ENCODE results near the gene GPNMB.
A peak's percentile ranks its signal among the peaks of the same experiment; 100 is the strongest.

Gene GPNMB

DNA sequence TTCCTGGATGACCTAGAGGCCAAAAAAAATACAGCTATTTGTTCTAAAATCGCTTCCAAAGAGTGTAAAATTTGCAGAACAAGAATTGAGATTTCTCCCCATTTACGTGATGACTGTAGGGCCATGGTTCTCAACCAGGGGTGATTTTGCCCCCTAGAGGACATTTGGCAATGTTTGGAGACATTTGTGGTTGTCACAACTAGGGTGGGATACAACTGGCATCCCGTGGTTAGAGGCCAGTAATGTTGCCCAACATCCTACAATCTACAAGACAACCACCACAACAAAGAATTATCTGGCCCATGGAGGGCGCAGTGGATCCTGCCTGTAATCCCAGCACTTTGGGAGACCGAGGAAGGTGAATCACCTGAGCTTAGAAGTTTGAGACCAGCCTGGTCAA lies 29.8 kb downstream of the GPNMB start:
- peak; percentile 20 for DNase-seq

DNA sequence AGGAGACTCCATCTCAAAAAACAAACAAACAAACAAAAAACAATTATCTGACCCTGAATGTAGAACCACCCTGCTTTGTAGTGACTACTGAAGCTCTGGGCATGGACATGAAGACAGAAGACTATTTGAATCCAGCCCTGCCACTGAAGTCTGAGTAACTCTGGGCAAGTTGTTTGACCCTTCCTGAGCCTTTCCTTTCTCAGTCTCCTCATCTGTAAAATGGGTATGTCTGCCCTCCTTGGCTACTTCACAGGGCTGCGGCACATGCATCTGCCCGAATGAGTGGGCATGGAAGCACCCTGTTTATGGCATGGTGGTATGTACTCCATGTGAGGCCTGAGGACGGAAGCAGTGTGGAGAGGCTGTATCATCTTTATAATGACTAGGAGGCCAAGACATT lies 30.4 kb downstream of the GPNMB start:
- no peak for DNase-seq

DNA sequence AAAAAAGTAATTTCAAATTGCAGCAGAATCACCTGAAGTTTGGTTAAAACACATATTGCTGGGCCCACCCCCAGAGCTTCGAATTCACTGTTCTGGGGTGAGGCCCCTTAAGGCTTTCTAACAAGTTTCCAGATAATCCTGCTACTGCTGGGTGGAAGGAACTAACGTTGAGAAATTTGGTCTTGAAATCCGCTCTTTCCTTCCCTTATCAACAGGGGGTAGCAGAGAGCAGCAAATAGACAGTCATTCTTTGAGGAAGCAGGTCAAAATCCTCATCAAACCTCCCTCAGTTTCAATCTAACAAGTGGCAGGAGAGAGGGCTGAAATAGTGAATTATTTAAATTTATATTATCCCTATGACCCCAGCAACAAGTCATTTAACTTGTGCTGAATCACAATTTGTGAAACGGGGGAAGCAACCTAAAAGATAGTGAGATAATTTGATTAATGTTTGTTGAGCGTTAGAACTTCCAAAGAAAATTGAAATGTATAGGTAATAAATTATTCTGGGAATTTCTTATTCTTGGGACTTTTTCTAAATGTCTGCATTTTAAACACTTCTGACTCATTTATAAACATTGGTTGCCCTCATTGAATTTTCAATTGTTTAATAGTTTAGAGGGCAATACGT lies 30.9 kb downstream of the GPNMB start:
- DNase-seq = peak; percentile 75

DNA sequence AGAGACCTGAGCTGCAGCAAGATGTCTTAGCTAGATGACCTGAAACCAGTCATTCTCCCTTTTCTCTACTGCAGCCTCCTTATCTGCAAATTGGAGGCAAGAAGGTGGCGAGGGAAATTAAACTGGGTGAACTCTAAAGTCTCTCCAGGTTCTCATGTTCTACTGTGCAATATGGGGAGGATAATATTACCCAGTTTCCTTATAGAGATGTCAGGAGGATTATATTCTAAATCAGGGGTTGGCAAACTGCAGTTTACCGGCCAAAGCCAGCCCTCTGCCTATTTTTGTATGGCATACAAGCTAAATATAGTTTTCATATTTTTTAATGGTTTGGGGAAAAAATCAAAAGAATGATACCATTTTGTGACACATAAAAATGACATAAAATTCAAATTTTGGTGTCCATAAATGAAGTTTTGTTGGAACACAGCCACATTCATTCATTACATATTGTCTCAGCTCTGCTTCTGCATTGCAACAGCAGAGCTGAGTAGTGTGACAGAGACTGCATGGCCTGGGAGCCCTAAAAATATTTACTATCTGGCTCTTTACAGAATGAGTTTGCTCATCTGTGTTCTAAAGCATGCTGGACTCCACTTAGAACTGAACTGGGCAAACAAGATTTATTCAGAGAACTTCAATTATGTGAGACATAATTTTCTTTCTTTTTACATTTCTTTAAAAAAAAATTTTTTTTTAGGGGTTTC lies 33.4 kb downstream of the GPNMB start:
- DNase-seq = no peak

DNA sequence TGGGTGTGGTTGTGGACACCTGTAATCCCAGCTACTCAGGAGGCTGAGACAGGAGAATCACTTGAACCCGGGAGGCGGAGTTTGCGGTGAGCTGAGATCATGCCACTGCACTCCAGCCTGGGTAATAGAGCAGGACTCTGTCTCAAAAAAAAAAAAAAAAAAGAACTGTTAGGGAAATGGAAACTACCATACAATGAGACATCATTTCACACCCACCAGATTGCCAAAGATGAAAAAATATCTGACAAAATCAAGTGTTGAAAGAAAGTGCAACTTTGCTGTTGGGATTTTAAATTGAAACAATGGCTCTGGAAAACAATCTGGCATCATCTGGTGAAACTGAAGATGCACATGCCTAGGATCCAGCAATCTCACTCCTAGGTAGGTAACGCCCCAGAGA lies 36.5 kb downstream of the GPNMB start:
- DNase-seq = peak; percentile 79

DNA sequence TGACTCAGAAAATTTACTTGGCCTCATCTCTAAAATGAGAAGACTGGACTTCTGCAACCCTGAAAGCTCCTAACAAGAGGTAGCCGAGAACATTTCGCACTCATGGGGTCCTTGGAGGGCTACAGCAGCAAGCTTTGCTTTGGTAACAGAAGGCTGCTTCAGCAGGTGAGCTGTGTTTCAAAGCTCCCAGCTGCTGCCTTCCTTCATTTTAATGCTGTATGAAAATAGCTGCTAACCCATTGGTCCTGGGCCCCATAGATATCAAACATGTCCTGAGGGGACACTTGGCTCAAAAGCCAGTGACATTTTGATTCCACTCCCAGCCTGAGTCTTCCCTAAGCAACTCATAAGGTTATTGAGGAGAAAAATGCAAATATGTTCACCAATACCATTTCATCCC lies 38.3 kb downstream of the GPNMB start:
- no peak for DNase-seq

DNA sequence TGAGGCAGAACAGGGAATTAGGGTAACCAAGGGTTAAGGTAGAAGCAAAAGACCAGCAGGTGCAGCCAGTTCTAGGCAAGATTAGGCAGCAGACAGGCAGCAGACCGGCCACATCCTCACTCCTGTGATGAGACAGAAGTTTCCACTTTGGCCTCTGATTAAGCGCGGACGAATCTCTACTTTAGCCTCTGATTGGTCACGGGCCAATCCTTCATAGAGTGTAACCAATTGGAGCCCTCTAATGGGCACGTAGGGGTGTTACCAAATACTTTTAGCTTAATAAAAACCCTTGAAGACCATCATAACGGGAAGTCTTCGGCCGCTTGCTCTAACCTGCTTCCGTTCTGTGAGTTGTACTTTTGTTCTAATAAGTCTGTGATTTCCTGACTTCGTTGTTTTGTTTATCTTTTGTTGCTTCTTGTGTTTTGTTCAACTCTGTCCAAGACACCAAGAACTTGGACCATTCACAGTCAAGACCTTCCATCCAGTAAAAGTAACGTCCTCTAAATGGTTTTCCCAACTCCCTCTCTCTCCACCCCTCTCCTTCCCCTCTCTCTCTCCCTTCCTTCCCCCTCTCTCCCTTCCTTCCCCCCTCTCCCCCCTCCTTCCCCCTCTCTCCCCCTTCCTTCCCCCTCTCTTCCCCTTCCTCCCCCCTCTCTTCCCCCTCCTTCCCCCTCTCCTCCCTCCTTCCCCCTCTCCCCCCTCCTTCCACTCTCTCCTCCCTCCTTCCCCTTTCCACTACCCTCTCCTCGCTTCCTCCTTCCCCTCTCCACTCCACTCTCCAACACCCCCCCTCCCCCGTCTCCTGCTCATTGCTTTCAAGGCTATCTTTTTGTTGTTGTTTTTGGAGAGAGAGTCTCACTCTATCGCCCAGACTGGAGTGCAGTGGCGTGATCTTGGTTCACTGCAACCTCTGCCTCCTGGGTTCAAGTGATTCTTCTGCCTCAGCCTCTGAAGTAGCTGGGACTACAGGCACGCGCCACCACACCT lies 39.4 kb downstream of the GPNMB start:
- peak; percentile 25 for DNase-seq

DNA sequence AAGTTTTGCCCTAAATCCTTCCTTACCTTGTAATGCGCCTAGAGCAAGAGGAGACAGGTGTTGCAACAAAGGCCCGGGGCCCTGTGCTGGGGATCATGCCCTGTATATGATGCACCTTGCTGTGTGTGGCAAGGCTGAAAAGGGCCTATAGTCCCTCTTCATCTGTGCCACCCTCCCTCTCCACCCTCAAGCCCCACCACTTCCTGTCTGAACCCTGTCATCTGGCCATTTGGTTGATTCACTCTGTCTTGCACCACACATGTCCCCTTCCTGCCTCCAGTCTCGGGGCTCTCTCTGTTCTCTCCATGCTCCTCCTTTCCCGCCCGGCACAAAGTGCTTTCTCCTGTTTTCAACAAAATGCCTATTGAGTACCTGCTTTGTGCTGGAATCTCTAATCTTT lies 41.0 kb downstream of the GPNMB start:
- DNase-seq = peak; percentile 46

DNA sequence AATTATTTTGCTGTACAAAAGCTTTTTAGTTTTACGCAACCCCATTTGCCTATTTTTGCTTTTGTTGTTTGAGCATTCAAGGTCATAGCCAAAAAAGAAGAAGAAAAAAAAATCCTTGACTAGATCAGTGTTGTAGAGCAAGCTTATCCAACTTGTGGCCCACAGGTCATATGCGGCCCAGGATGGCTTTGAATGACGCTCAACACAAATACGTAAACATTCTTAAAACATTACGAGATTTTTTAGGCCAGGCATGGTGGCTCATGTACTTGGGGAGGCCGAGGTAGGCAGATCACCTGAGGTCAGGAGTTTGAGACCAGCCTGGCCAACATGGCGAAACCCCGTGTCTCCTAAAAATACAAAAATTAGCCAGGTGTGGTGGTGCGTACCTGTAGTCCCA lies 44.4 kb downstream of the GPNMB start:
- no peak for DNase-seq

DNA sequence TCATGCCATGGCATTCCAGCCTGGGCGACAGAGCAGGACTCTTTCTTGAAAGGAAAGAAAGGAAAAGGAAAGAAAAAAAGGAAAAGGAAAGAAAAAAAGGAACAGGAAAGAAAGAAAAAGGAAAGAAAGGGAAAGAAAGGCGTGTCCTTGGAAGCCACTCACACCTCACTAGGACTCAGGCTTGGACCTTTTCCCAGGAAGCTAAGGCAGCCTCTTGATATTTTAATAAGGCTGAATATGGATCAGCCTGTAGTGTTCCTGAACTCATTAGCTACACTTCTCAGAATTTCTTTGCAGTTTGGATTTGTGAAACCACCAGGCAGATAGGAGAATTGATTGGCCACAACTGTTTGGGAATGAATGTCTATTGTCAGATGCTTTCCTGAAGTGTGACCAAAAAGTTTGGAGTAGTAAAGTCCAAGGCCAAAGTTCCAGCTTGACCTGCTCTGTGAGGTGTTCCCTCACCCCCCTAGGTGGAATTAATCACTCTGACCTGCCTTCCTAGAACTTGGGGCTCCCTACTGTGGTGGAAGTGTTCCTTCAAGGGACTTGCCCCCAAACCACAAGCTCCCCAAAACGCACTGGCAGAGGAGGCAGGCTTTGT lies 45.5 kb downstream of the GPNMB start:
- DNase-seq = no peak

DNA sequence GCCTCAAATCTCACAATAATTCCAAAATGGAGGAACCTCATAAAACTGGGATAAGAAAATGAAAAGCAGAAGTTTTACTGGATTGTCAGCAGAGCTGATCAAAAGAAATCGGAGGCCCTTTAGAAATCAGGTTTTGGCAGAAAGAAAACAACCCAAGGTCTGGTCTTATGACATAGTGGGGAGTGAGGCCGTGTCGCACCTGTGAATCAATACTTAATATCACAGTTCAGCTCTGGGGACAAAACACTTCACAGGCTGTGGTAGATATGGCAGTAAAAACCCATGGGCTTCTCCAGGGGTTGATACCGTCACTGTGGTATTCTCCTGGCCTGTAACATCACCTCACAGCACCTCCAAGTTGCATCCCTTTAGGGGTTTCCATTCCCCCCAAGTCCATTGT lies 46.0 kb downstream of the GPNMB start:
- DNase-seq = no peak

DNA sequence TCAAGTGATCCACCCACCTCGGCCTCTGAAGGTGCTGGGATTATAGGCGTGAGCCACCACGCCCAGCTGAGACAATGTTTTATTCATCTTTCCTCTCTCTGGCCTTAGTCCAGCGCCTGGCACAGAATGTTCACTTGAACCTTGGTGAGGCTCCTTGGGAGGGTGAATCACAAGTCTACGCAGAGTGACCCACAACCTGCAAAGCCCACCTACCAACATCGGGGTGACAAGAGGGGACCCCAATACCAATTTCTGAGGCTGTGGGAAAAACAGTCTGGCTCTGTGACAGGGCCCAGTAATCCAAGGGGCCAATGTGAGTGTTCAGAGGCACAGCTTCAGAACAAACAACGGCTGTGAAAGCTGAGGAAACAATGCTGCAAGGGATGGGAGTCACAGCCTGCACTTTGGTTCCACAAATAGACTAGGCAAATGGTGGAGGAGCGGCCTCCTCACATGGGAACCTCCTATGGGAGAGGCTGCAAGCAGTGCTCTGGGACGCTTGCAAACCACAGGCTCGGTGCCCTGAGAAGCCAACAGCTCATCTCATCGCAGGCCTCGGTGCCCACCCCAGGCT lies 47.0 kb downstream of the GPNMB start:
- no peak for DNase-seq

DNA sequence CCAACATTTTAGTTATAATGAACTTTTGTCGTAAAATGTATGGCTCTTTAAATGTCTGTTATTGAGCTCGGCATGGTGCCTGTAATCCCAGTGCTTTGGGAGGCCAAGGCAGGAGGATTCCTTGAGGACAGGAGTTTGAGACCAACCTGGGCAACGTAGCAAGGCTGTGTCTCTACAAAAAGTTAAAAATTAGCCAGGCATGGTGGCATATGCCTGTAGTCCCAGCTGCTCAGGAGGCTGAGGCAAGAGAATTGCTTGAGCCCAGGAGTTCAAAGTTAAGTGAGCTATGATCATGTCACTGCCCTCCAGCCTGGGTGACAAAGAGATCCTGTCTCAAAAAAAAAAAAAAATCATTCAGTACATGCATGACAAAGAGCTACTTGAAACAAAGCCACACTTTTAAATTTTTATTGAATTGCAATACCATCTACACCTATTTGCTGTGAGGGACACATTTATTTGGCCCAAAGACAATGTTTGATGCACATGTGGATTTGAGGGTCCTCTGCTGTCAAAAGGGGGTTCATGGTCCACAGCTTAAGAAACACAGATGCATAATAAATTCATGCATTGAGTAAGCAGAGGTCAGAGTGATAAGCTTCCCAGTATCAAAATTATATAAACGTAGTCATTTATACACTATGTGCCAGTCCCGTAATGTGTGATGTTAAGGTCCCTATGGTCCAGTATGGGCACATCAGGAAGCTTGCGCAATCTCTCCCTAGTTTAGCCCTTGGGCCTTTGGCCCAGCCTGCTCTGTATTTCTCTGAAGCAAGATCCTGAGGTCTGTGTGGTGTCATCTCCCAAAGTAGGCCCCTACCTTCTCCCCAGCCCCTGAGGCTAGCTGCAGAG lies 48.2 kb downstream of the GPNMB start:
- no peak for DNase-seq

DNA sequence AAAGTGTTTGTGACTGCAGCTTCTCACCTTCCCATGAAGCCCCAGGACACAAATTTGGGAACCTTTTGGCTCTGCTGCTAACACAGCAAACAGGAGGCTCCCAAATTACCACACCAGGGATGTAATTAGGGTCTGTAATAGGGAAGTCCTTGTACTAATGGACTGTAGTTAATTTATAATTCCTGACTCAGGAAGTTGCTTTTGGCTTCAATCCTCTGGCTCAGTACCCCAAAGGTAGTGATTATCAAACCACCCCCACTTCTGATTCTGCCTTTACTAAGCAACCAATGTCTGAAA lies 48.8 kb downstream of the GPNMB start:
- no peak for DNase-seq

DNA sequence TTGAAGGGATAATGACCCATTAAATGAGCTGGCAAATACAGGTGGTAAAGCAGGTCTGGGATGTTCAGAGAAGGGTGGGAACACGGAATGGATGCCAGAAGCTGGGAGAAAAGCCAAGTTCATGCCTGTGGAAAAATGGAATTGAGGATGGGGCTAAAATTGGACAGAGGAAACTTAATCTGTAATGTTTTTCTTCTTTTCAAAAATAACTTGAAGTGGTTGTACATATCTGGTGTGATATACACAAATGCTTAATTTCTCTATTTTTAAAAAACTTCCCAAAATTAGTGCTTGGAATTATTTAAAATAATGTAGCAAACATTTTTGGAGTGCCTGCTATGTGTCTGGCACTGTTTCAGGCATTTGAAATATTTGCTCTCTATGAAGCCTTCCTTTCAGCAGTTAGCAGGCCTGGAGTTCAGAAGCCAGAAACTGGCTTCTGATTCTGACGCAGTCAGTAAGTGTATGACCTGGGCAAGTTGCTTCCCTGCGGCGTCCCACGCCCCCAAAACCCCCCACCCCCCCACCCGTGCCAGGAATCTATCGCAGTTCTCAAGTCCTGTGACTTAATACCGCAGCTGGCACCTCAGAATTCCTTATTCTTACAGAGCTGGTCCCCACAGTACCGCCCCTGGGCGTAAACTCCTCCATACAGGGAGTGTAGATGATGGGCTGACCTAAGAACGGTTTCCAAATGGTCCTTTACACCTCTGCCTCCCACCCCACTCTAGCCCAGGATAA lies 51.7 kb downstream of the GPNMB start:
- no peak for DNase-seq

DNA sequence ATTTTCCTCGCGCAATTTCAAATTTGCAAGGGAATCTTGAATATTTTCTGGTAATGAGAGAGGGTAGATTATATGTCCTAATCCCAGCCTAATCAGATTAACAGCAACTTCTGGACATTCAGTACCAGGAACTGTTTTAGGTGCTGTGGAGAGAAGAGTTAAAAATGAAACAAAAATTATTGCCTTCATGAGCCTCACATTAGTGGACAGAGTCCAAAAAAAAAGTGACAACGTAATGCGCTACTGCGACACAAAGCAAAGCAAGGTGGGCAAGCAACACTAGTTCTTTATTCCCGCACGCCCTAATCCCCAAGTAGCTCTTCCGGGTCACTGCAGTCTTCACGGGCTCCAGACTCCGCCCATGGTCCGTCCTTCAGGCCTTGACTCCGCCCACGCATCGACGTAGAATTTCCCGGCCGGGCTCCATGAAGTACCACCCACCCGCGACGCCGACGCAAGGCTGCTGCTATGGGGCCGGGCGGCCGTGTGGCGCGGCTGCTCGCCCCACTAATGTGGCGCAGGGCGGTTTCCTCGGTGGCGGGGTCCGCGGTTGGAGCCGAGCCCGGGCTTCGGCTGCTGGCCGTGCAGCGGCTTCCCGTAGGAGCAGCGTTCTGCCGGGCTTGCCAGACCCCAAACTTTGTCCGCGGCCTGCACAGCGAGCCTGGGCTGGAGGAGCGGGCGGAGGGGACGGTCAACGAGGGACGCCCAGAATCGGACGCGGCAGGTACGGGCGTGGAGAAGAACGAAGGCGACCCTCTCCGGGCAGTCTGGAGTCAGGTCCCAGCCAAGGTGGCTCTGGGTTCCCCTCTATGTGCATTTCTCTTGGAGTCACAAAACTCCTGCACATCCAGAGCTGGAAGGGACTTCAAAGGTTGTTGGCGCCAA lies 52.6 kb downstream of the GPNMB start, which contains the start of gene MALSU1:
Gene MALSU1 (plus strand): TSS at position 455 of the 885 bp plus-strand sequence. CDS start 14 bp downstream, at position 469.
- peak; percentile 100 for DNase-seq

DNA sequence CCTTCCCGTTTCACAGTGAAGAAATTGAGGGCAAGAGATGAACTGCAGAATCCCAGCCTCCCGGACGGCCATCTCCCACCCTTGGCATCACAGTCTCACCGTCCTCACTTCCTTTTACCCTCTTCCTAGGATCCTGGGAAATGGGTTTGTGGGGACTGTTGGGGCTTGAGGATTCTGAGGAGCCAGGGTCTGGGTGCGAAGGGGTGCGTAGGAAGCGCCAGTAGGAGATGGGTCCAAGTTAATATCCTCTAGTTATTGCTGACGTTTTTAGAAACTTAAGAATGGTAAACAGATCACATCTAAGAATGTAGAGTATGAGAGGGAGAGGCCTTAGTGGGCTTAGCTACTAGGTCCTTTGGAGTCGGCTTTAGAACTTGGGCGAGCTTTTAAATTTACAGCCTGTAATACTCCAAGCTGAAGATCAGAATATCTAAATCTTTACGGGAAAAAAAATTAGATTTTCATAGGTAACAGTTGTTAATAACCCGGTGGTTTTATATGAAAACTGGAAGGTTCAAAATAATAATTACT lies 53.3 kb downstream of the GPNMB start:
- peak; percentile 22 for DNase-seq

DNA sequence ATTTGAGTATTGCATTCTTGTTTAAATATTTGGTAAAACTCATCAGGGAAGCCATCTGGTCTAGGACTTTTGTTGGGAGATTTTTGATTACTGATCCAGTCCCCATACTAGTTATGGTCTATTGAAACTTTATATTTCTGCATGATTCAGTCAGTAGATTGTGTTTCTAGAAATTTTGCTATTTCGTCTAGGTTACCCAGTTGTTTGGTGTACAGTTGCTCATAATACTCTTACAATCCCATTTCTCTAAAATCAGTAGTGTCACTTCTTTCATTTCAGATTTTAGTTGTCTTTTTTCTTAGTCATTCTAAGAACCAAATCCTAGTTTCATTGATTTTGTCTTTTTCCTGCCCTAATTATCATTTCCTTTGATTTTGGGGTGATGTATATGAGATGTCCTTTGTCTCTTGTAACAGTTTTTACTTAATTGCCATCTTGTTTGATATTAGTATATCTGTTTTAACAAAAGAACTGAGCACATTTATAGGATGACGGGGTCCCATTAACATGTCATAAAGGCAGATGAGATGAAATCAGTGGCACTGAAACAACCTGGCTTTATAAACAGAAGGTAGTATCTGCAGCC lies 60.5 kb downstream of the GPNMB start:
- no peak for DNase-seq

DNA sequence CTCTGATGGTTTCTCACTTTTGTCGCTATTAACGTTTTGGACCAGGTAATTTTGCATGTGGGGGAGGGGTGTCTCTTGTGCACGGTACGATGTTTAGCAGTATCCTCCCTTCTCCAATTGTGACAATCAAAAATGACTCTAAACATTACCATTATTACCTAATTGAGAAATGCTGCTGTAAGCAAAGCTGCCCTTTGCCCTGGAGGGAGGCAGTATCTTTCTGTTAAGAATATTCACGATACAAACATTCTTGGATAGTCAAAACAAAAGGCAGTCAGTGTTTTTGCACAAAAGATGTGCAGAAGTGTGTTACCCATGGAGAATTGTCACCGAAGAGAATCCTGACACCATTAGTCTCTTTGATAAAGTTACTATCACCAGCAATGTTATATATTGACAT lies 62.2 kb downstream of the GPNMB start:
- DNase-seq = no peak
